Activated naive CD4-positive, alpha-beta T cell treated with anti-CD3 and anti-CD28 coated beads for 36 hours (primary cell): ENCODE measurements around the gene PPIE. TPM values are rescaled to one million over a fixed set of nuclear protein-coding genes. Genes with fewer than 3 reads are reported as not detected.
"Not testable (repeated sequence)": the region's sequence is repeated elsewhere in the genome, so short reads cannot be mapped to it uniquely, and the experiment has no call there.

Experiments used
- CTCF ChIA-PET: fragments of 350-600 bp; sonication (Branson Sonifier 250); formaldehyde crosslinking; loops from one replicate; lab custom pipeline; 2021; ENCODE audit warnings: antibody characterized with exemption; lab: Charles Lee
- DNase-seq: peaks from one replicate; pipeline ENCODE4 v3.0.0-alpha.2; 2020
- H3K27ac Mint-ChIP-seq: one replicate; pipeline ENCODE4 v1.8.0; 2021; ENCODE audit warnings: mild to moderate bottlenecking, mixed read lengths
- H3K27me3 Mint-ChIP-seq: one replicate; pipeline ENCODE4 v1.8.0; 2021; ENCODE audit warnings: low read depth, mixed read lengths
- H3K36me3 Mint-ChIP-seq: one replicate; pipeline ENCODE4 v1.8.0; 2021; ENCODE audit warnings: low read depth, mixed read lengths
- H3K4me1 Mint-ChIP-seq: one replicate; pipeline ENCODE4 v1.8.0; 2021; ENCODE audit warnings: low read depth, mixed read lengths
- H3K4me3 Mint-ChIP-seq: one replicate; pipeline ENCODE4 v1.8.0; 2021; ENCODE audit warnings: mild to moderate bottlenecking, moderate library complexity, mixed read lengths
- H3K9me3 Mint-ChIP-seq: one replicate; pipeline ENCODE4 v1.8.0; 2021; ENCODE audit warnings: mixed read lengths
- intact Hi-C: fragments of 100-400 bp; cut with micrococcal nuclease; formaldehyde crosslinking; loops from one replicate; pipeline ENCODE4 v1.15.1; 2023
- total RNA-seq, 2 experiments: library from RNA; stranded (reverse); gene quantifications; one replicate each; pipeline ENCODE4 v1.2.3, GENCODE V29; 2021

PPIE gene
- total RNA-seq, 2 experiments from 2014 or later, result 73.8 to 75.6 TPM

GRCh38 chr1:39775676-39776399 lies 37.2 kb downstream of the PPIE start:
- H3K27ac Mint-ChIP-seq, DNase-seq, H3K27me3 Mint-ChIP-seq, H3K4me3 Mint-ChIP-seq, H3K36me3 Mint-ChIP-seq, H3K9me3 Mint-ChIP-seq, H3K4me1 Mint-ChIP-seq, intact Hi-C loops, CTCF ChIA-PET: not testable (repeated sequence)

- Mint-ChIP-seq H3K36me3 (no peaks in the 10 kb centered on the region), H3K27ac (no peak overlapping the region), H3K27me3 (no peaks in the 10 kb centered on the region), H3K9me3 (no peaks in the 10 kb centered on the region), H3K4me1 (no peaks in the 10 kb centered on the region), H3K4me3 (no peak overlapping the region)
- CTCF ChIA-PET, result interaction anchor here (1.0 kb wide), 1 partner anchor 122 kb away, joined by 3 read pairs; no protein-coding TSS in a partner anchor
- intact Hi-C loops, result no loop called here
- DNase-seq, result no peak
These were observed 37.7 kb downstream of the PPIE start for GRCh38 chr1:39776400-39776713.

DNA sequence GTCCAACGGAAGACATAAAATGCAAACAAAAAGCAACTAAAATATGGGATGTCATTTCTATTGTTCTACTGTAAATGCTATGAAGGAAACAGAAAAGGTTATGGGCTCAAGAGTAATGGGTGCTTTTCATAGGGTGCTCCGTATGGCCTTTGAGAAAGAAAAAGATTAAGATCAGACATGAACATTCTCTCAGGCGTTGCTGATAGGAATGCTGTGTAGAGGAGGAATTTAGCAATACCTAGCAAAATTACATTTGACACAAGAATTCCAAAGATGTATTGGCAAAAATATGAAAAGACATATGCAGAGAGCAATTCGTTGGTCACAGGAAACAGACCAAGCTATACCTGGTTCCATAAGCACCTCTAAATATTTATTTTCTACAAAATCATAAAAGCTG lies 38.2 kb downstream of the PPIE start:
- no peaks in the 10 kb centered on the region for H3K4me1 Mint-ChIP-seq

GRCh38 chr1:39777306-39777705 lies 38.6 kb downstream of the PPIE start:
- CTCF ChIA-PET, result interaction anchor here (1.0 kb wide), 1 partner anchor 123 kb away, joined by 3 read pairs; no protein-coding TSS in a partner anchor
- no peak overlapping the region for H3K4me3 Mint-ChIP-seq
- intact Hi-C loops, result no loop called here
- H3K27me3 Mint-ChIP-seq, result no peaks in the 10 kb centered on the region
- no peaks in the 10 kb centered on the region for H3K36me3 Mint-ChIP-seq
- no peaks in the 10 kb centered on the region for H3K9me3 Mint-ChIP-seq
- no peaks in the 10 kb centered on the region for H3K4me1 Mint-ChIP-seq
- no peak for DNase-seq
- no peak overlapping the region for H3K27ac Mint-ChIP-seq

More for the DNA sequence above, 38.2 kb downstream of the PPIE start:
- H3K4me3 Mint-ChIP-seq, result no peak overlapping the region
- CTCF ChIA-PET, result interaction anchor here (1.0 kb wide), 1 partner anchor 123 kb away, joined by 3 read pairs; no protein-coding TSS in a partner anchor
- no peaks in the 10 kb centered on the region for H3K9me3 Mint-ChIP-seq
- no peak for DNase-seq
- H3K36me3 Mint-ChIP-seq, result no peaks in the 10 kb centered on the region
- intact Hi-C loops, result no loop called here
- no peaks in the 10 kb centered on the region for H3K27me3 Mint-ChIP-seq
- no peak overlapping the region for H3K27ac Mint-ChIP-seq

- intact Hi-C loops, DNase-seq, H3K4me1 Mint-ChIP-seq, CTCF ChIA-PET, H3K27me3 Mint-ChIP-seq, H3K9me3 Mint-ChIP-seq, H3K27ac Mint-ChIP-seq, H3K36me3 Mint-ChIP-seq, H3K4me3 Mint-ChIP-seq: not testable (repeated sequence)
These were observed 39.2 kb downstream of the PPIE start for GRCh38 chr1:39777896-39778295.

- H3K9me3 Mint-ChIP-seq, intact Hi-C loops: not testable (repeated sequence)
These were observed 39.9 kb downstream of the PPIE start for GRCh38 chr1:39778463-39779099.

GRCh38 chr1:39779137-39779536 lies 40.5 kb downstream of the PPIE start:
- no peaks in the 10 kb centered on the region for H3K27me3 Mint-ChIP-seq
- no peak overlapping the region for H3K27ac Mint-ChIP-seq
- H3K4me3 Mint-ChIP-seq, result no peak overlapping the region
- CTCF ChIA-PET, result no interaction called here
- no peaks in the 10 kb centered on the region for H3K9me3 Mint-ChIP-seq
- no peaks in the 10 kb centered on the region for H3K36me3 Mint-ChIP-seq
- DNase-seq, result no peak
- H3K4me1 Mint-ChIP-seq, result no peaks in the 10 kb centered on the region
- intact Hi-C loops, result no loop called here

More at GRCh38 chr1:39778463-39779099, 39.9 kb downstream of the PPIE start:
- H3K36me3 Mint-ChIP-seq, H3K27ac Mint-ChIP-seq, H3K4me3 Mint-ChIP-seq, CTCF ChIA-PET, H3K27me3 Mint-ChIP-seq, H3K4me1 Mint-ChIP-seq, DNase-seq: not testable (repeated sequence)

GRCh38 chr1:39779821-39780220 lies 41.1 kb downstream of the PPIE start:
- no peaks in the 10 kb centered on the region for H3K36me3 Mint-ChIP-seq
- no peak overlapping the region for H3K4me3 Mint-ChIP-seq
- H3K4me1 Mint-ChIP-seq, result no peaks in the 10 kb centered on the region
- H3K9me3 Mint-ChIP-seq, result no peaks in the 10 kb centered on the region
- no peaks in the 10 kb centered on the region for H3K27me3 Mint-ChIP-seq
- CTCF ChIA-PET, result no interaction called here
- no peak overlapping the region for H3K27ac Mint-ChIP-seq
- no peak for DNase-seq
- intact Hi-C loops, result no loop called here

- Mint-ChIP-seq H3K9me3 (no peaks in the 10 kb centered on the region), H3K27ac (no peak overlapping the region), H3K36me3 (no peaks in the 10 kb centered on the region), H3K4me3 (no peak overlapping the region), H3K4me1 (no peaks in the 10 kb centered on the region), H3K27me3 (no peaks in the 10 kb centered on the region)
- intact Hi-C loops, result no loop called here
- CTCF ChIA-PET, result interaction anchor here (2.1 kb wide), 1 partner anchor 18 kb away, joined by 5 read pairs; no protein-coding TSS in a partner anchor
- no peak for DNase-seq
These were observed 42.6 kb downstream of the PPIE start for GRCh38 chr1:39781349-39781715.

DNA sequence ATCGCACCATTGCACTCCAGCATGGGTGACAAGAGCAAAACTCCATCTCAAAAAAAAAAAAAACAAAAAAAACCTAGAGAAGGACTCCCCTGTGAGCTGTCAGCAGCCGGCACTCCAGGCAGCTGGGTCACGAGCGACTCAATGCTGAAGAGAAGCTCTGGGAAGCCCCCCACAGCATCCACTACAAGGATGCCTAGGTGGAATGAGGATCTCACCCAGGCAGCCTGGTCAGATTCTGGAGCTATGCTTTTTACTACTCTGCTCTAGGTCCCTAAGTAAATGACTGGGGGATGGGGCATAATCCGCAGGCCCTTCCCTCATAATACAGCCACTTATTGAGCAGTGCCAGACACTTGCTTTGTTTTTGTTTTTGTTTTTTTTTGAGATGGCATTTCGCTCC lies 43.4 kb downstream of the PPIE start:
- Mint-ChIP-seq H3K9me3 (no peaks in the 10 kb centered on the region), H3K36me3 (no peaks in the 10 kb centered on the region), H3K27me3 (peaks cover 3% of the 10 kb centered on the region), H3K4me1 (no peaks in the 10 kb centered on the region), H3K4me3 (no peak overlapping the region), H3K27ac (no peak overlapping the region)
- CTCF ChIA-PET, result interaction anchor here (0.9 to 2.1 kb wide), 2 partner anchors 17 to 39 kb away, joined by 5 read pairs; no protein-coding TSS in a partner anchor
- DNase-seq, result no peak
- intact Hi-C loops, result no loop called here

- intact Hi-C loops, H3K27ac Mint-ChIP-seq, H3K4me1 Mint-ChIP-seq, H3K27me3 Mint-ChIP-seq, H3K36me3 Mint-ChIP-seq, H3K9me3 Mint-ChIP-seq, H3K4me3 Mint-ChIP-seq, DNase-seq: not testable (repeated sequence)
- CTCF ChIA-PET, result interaction anchor here (0.9 to 2.1 kb wide), 2 partner anchors 17 to 39 kb away, joined by 5 read pairs; no protein-coding TSS in a partner anchor
These were observed 44.0 kb downstream of the PPIE start for GRCh38 chr1:39782685-39783084.

GRCh38 chr1:39786303-39787107 lies 47.8 kb downstream of the PPIE start:
- not testable (repeated sequence) for H3K4me1 Mint-ChIP-seq

More at GRCh38 chr1:39786303-39787107, 47.8 kb downstream of the PPIE start:
- H3K36me3 Mint-ChIP-seq, DNase-seq, H3K9me3 Mint-ChIP-seq, H3K4me3 Mint-ChIP-seq, intact Hi-C loops, H3K27ac Mint-ChIP-seq: not testable (repeated sequence)
- CTCF ChIA-PET, result interaction anchor here (0.5 to 0.6 kb wide), 2 partner anchors 9 to 20 kb away, joined by 3 read pairs; no protein-coding TSS in a partner anchor
- peaks cover 25% of the 10 kb centered on the region for H3K27me3 Mint-ChIP-seq
